A673 (cell line): Measurements from ENCODE around the gene NCR3LG1.

ENCODE experiments used
- CTCF ChIP-seq: fragments of 300-800, 200-600 bp; sonication (generic); conservative IDR thresholded peaks from 2 replicates; pipeline ENCODE4 v1.5.1; 2017; ENCODE audit warnings: low read depth, mild to moderate bottlenecking, antibody characterized with exemption, low read length, moderate library complexity, mixed read lengths
- EZH2 ChIP-seq: fragments of 200-600 bp; sonication (generic); IDR thresholded peaks from 2 replicates; pipeline ENCODE4 v1.6.1; 2017; ENCODE audit warnings: borderline replicate concordance, low read depth, mild to moderate bottlenecking, mixed read lengths, antibody characterized with exemption, low read length; ENCODE audit not compliant: poor library complexity, severe bottlenecking

- no peak for TF ChIP-seq CTCF
- no peak for TF ChIP-seq EZH2
Observed at GRCh38 chr11:17387811-17388210, 36.2 kb downstream of the NCR3LG1 start.
